ENCODE data around the gene OLFM1. TPM values are rescaled to one million over a fixed set of nuclear protein-coding genes. Genes with fewer than 3 reads are reported as not detected.

Gene OLFM1
- polyA plus RNA-seq, 1 donor (not counting 4 experiments of a cell fraction or from before 2014, with no cell fraction given), result 0.25 TPM

- no peak for TF ChIP-seq CTCF (optimal IDR thresholded peaks at IDR 0.05 in 1 of 3, IDR thresholded peaks at IDR 0.05 in 1 of 3, conservative IDR thresholded peaks at IDR 0.05 in 1 of 3; ENCODE audit: extremely low read depth in 1 of 3, insufficient read depth in 2 of 3, low read length in 3 of 3)
- TF ChIP-seq EZH2 (IDR thresholded peaks at IDR 0.05; ENCODE audit: low read length), result no peak
- dilution Hi-C loops (cut with MboI; ENCODE audit: extremely low pct_ligation_motif_present, low sequenced_read_pairs), result loop anchor here (10.0 kb wide), 1 partner anchor 316 kb away; no protein-coding TSS in a partner anchor
- Histone ChIP-seq H3K36me3 (ENCODE audit: control insufficient read depth in 2 of 2, extremely low read depth in 1 of 2, insufficient read depth in 2 of 2, low read length in 2 of 2) (no peaks in the 10 kb centered on the region), H2AFZ (ENCODE audit: control insufficient read depth, low read length) (no peak overlapping the region), H3K9me3 (ENCODE audit: control insufficient read depth, low read depth, low read length) (no peaks in the 10 kb centered on the region), H3K4me1 (ENCODE audit: control insufficient read depth, extremely low read depth, insufficient read depth, low read length) (no peaks in the 10 kb centered on the region), H3K27ac (ENCODE audit: control insufficient read depth, insufficient read depth, low read length) (no peak overlapping the region), H3K4me3 (ENCODE audit: control insufficient read depth in 2 of 3, extremely low read depth in 1 of 3, insufficient read depth in 2 of 3, low read depth in 1 of 3, low read length in 3 of 3) (no peak overlapping the region), H3K79me2 (ENCODE audit: control insufficient read depth, insufficient read depth, low read length) (no peaks in the 10 kb centered on the region), H3K27me3 (ENCODE audit: control insufficient read depth, extremely low read depth, insufficient read depth, low read length) (peaks cover 6% of the 10 kb centered on the region), H3K4me2 (ENCODE audit: control insufficient read depth, extremely low read depth, insufficient read depth, low read depth, low read length) (no peak overlapping the region), H3K9me1 (ENCODE audit: control insufficient read depth, extremely low read depth, insufficient read depth, low read length) (no peaks in the 10 kb centered on the region), H4K20me1 (ENCODE audit: control insufficient read depth, extremely low read depth, insufficient read depth, low read length) (no peaks in the 10 kb centered on the region), H3K9ac (ENCODE audit: control insufficient read depth, extremely low read depth, insufficient read depth, low read length) (no peak overlapping the region)
- no peak for FAIRE-seq
- DNase-seq (ENCODE audit: low read depth, low spot score), result no peak
Measured at GRCh38 chr9:135098400-135099105, 11.1 kb downstream of the OLFM1 start.

DNA sequence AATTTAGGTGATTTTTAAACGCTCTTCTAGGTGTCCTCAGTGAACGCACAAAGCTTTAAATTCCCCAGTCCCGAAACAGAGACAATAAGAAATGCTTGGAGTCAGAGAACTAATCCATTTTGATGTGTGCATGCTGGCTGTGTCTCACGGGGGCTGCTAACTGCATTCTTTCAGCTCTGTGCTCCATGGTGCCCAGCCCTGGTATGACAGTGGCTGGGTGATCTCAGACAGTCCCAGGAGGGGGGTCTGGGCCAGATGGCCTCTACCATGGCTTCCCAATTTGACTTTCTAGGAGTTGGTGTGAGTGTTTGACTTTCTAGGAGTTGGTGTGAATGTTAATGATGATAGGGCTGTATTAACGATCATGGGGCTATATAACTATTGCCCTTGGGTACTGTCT lies 12.1 kb downstream of the OLFM1 start:
- H3K4me2 ChIP-seq (ENCODE audit: control insufficient read depth, extremely low read depth, insufficient read depth, low read depth, low read length), result no peak overlapping the region
- no peak overlapping the region for H3K27ac ChIP-seq (ENCODE audit: control insufficient read depth, insufficient read depth, low read length)
- peaks cover 10% of the 10 kb centered on the region for H3K27me3 ChIP-seq (ENCODE audit: control insufficient read depth, extremely low read depth, insufficient read depth, low read length)
- no peak overlapping the region for H2AFZ ChIP-seq (ENCODE audit: control insufficient read depth, low read length)
- H3K9me3 ChIP-seq (ENCODE audit: control insufficient read depth, low read depth, low read length), result no peaks in the 10 kb centered on the region
- no peak overlapping the region for H3K4me3 ChIP-seq (ENCODE audit: control insufficient read depth in 2 of 3, extremely low read depth in 1 of 3, insufficient read depth in 2 of 3, low read depth in 1 of 3, low read length in 3 of 3)
- no peak for TF ChIP-seq CTCF (optimal IDR thresholded peaks at IDR 0.05 in 1 of 3, IDR thresholded peaks at IDR 0.05 in 1 of 3, conservative IDR thresholded peaks at IDR 0.05 in 1 of 3; ENCODE audit: extremely low read depth in 1 of 3, insufficient read depth in 2 of 3, low read length in 3 of 3)
- TF ChIP-seq EZH2 (IDR thresholded peaks at IDR 0.05; ENCODE audit: low read length), result no peak
- H3K4me1 ChIP-seq (ENCODE audit: control insufficient read depth, extremely low read depth, insufficient read depth, low read length), result no peaks in the 10 kb centered on the region
- no peak overlapping the region for H3K9ac ChIP-seq (ENCODE audit: control insufficient read depth, extremely low read depth, insufficient read depth, low read length)
- no peaks in the 10 kb centered on the region for H4K20me1 ChIP-seq (ENCODE audit: control insufficient read depth, extremely low read depth, insufficient read depth, low read length)
- no peaks in the 10 kb centered on the region for H3K79me2 ChIP-seq (ENCODE audit: control insufficient read depth, insufficient read depth, low read length)
- no peak for DNase-seq (ENCODE audit: low read depth, low spot score)
- no peaks in the 10 kb centered on the region for H3K36me3 ChIP-seq (ENCODE audit: control insufficient read depth in 2 of 2, extremely low read depth in 1 of 2, insufficient read depth in 2 of 2, low read length in 2 of 2)
- dilution Hi-C loops (cut with MboI; ENCODE audit: extremely low pct_ligation_motif_present, low sequenced_read_pairs), result loop anchor here (10.0 kb wide), 1 partner anchor 315 kb away; no protein-coding TSS in a partner anchor
- FAIRE-seq, result no peak
- H3K9me1 ChIP-seq (ENCODE audit: control insufficient read depth, extremely low read depth, insufficient read depth, low read length), result no peaks in the 10 kb centered on the region

All from keratinocyte (primary cell).